GM21423 (cell line): ENCODE data around the gene AFM.

ENCODE experiments used
- ATAC-seq: cut with Tn5 transposase; IDR thresholded peaks from one replicate; pipeline ENCODE4 v1.9.1; 2021; ENCODE audit warnings: mild to moderate bottlenecking, moderate library complexity; ENCODE audit not compliant: unreplicated experiment

The AFM gene

GRCh38 chr4:73450398-73451004 lies 31.0 kb upstream of the AFM start:
- no peak for ATAC-seq

- no peak for ATAC-seq
These were observed 30.1 kb upstream of the AFM start for GRCh38 chr4:73451404-73451803.

- ATAC-seq = no peak
These were observed 29.4 kb upstream of the AFM start for GRCh38 chr4:73451981-73452747.

- ATAC-seq = no peak
These were observed 28.4 kb upstream of the AFM start for GRCh38 chr4:73452953-73453700.

- ATAC-seq = no peak
These were observed 27.9 kb upstream of the AFM start for GRCh38 chr4:73453701-73454005.

- ATAC-seq = no peak
These were observed 26.6 kb upstream of the AFM start for GRCh38 chr4:73454920-73455319.

- ATAC-seq = no peak
These were observed 25.1 kb upstream of the AFM start for GRCh38 chr4:73456177-73457022.

- no peak for ATAC-seq
These were observed 23.1 kb upstream of the AFM start for GRCh38 chr4:73458184-73459047.

GRCh38 chr4:73459048-73459421 lies 22.5 kb upstream of the AFM start:
- ATAC-seq = no peak

- no peak for ATAC-seq
These were observed 20.5 kb upstream of the AFM start for GRCh38 chr4:73460913-73461522.

GRCh38 chr4:73468170-73468569 lies 13.4 kb upstream of the AFM start:
- no peak for ATAC-seq

- no peak for ATAC-seq
These were observed 10.8 kb upstream of the AFM start for GRCh38 chr4:73470728-73471127.

GRCh38 chr4:73477176-73477575 lies 4.4 kb upstream of the AFM start:
- no peak for ATAC-seq

GRCh38 chr4:73479323-73479722 lies 2.2 kb upstream of the AFM start:
- no peak for ATAC-seq

GRCh38 chr4:73485085-73485484 lies 3.5 kb downstream of the AFM start:
- no peak for ATAC-seq

- no peak for ATAC-seq
These were observed 4.1 kb downstream of the AFM start for GRCh38 chr4:73485596-73485995.

- ATAC-seq = no peak
These were observed 5.0 kb downstream of the AFM start for GRCh38 chr4:73486497-73486896.

GRCh38 chr4:73487233-73487632 lies 5.7 kb downstream of the AFM start:
- no peak for ATAC-seq

- no peak for ATAC-seq
These were observed 18.6 kb downstream of the AFM start for GRCh38 chr4:73499996-73500765.
